Left lung (tissue), 10 donors: ENCODE measurements around the gene ASB16. TPM values are rescaled to one million over a fixed set of nuclear protein-coding genes. Genes with fewer than 3 reads are reported as not detected.
"Not testable (repeated sequence)": the region's sequence is repeated elsewhere in the genome, so short reads cannot be mapped to it uniquely, and the experiment has no call there.

Experiments used
- ATAC-seq: fragments of 200-7000 bp; cut with Tn5 transposase; one replicate; pipeline ENCODE4 v1.9.1; 2020; ENCODE audit warnings: moderate library complexity
- DNase-seq, 4 donors: peaks; one replicate each; pipeline ENCODE4 v3.0.0-alpha.2; 2013 to 2020
- H3K27ac ChIP-seq, 2 donors: fragments of 200-600 bp; sonication (generic) in 1 of 2; one replicate each; pipeline versions ENCODE4 v1.5.0 to v1.8.0; 2020 to 2021
- H3K27me3 ChIP-seq, 2 donors: fragments of 200-600 bp; sonication (generic) in 1 of 2; one replicate each; pipeline versions ENCODE4 v1.5.0 to v1.8.0; 2020 to 2021
- H3K36me3 ChIP-seq, 2 donors: fragments of 200-600 bp; sonication (generic) in 1 of 2; one replicate each; pipeline versions ENCODE4 v1.5.0 to v1.8.0; 2020 to 2021
- H3K4me1 ChIP-seq, 2 donors: fragments of 200-600 bp; one replicate each; pipeline ENCODE4 v1.8.0; 2021
- H3K4me3 ChIP-seq, 2 donors: fragments of 200-600 bp; sonication (generic) in 1 of 2; one replicate each; pipeline versions ENCODE4 v1.5.0 to v1.8.0; 2020 to 2021; ENCODE audit warnings: mild to moderate bottlenecking in 1 of 2
- H3K9me3 ChIP-seq, 2 donors: fragments of 200-600 bp; sonication (generic) in 1 of 2; one replicate each; pipeline versions ENCODE4 v1.5.0 to v1.8.0; 2020 to 2021
- intact Hi-C, 2 donors: fragments of 100-400 bp; cut with DNase I; formaldehyde crosslinking; loops; one replicate each; pipeline versions ENCODE4 v1.11.2 to v1.14.2; 2022
- polyA plus RNA-seq, 6 donors: library from polyadenylated mRNA; unstranded; fragments of 120-200 nt; gene quantifications; one replicate each; pipeline ENCODE4 v1.2.1, GENCODE V29; 2013; ENCODE audit not compliant: insufficient read length in 6 of 6
- total RNA-seq, 2 donors: library from RNA; stranded (reverse); fragmentation: NEBNext Ultra II Directional; extraction: Animal tissue kit (Norgen Biotek cat#: 25700); gene quantifications; one replicate each; pipeline ENCODE4 v1.2.1, GENCODE V29; 2021
- TF ChIP-seq, protein P1 (sequence below), 2 donors: fragments of 200-600 bp; sonication (generic) in 1 of 2; IDR thresholded peaks; one replicate each; pipeline versions ENCODE4 v1.5.0 to v1.8.0; 2021; ENCODE audit warnings: antibody characterized with exemption in 2 of 2
- donor health status: DM: no; HTN: yes; CAD: no.
- donor health status: DM: no; HTN: no; CAD: no.

ASB16 gene
- total and polyA plus RNA-seq, 8 donors = 2.4 to 3.8 (median 3.5) TPM; not detected in 2

DNA sequence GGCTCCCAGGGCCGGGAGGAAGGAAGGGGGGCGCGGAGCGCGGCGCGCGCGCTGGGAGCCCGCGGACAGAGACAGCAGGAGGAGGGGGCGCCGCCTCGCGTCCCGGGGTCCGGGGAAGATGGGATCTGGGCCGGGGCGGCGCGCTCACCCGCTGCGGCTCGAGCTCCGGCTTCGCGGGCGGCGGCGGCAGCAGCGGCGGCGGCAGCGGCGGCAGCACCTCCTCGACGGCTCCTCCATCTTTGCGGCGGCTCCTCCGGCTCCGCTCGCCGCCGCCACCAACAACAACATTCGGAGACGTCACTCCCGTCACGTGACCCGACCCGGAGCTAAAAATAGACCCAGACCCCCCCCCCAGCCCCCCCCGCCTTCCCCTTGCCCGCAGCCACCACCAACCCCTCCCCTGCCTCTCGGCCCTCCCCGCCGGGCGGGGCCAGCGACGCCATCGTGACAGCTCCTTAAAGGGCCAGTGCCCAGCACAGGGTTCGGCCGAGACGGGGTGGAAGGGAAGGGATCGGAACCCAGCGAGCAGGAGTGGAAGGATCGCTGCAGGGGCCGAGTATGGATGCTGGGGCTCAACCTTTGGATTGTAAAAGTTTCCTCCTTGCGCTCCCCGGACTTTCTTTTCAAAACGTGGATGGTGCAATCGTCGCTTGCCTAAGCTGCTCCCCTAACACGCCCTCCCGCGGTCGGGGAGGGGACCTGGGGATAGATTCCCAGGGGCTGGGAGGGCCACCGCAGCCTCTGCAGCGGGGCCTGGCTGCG lies 47.0 kb upstream of the ASB16 start, which contains the start of gene HDAC5:
Gene HDAC5, minus strand, starts transcription at position 286 of the 762 bp plus-strand sequence. CDS start 6,126 bp downstream, outside the sequence.
- no peaks in the 10 kb centered on the region for H3K27me3 ChIP-seq
- peak; percentile 96 to 99 (median 98) for DNase-seq
- H3K4me3 ChIP-seq = peak within 1 kb of the TSS; percentile 98
- no peaks in the 10 kb centered on the region for H3K36me3 ChIP-seq
- H3K27ac ChIP-seq = peak within 1 kb of the TSS; percentile 88 to 94
- intact Hi-C loops = no loop called here
- TF ChIP-seq, protein P1, sequence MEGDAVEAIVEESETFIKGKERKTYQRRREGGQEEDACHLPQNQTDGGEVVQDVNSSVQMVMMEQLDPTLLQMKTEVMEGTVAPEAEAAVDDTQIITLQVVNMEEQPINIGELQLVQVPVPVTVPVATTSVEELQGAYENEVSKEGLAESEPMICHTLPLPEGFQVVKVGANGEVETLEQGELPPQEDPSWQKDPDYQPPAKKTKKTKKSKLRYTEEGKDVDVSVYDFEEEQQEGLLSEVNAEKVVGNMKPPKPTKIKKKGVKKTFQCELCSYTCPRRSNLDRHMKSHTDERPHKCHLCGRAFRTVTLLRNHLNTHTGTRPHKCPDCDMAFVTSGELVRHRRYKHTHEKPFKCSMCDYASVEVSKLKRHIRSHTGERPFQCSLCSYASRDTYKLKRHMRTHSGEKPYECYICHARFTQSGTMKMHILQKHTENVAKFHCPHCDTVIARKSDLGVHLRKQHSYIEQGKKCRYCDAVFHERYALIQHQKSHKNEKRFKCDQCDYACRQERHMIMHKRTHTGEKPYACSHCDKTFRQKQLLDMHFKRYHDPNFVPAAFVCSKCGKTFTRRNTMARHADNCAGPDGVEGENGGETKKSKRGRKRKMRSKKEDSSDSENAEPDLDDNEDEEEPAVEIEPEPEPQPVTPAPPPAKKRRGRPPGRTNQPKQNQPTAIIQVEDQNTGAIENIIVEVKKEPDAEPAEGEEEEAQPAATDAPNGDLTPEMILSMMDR (IDR thresholded peaks at IDR 0.05) = peak; percentile 40 to 59
- H3K9me3 ChIP-seq = no peaks in the 10 kb centered on the region
- ATAC-seq = peak; percentile 98
- peaks cover 5 to 42% of the 10 kb centered on the region in 2 donors for H3K4me1 ChIP-seq

DNA sequence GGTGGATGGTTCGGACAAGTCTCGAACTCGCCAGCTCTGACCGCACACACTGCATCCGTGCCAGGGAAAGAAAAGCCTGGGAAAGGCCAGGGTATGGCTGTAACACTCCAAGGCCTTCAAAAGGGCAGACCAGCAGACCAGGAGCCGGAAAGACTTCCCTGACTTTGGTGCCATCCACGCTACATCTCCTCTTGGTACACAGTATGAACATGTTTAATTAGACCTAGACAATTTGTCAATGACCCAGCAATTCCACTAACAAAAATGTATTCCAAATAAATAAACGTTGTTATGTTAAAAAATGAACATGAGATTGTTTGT lies 46.4 kb upstream of the ASB16 start:
- Histone ChIP-seq H3K36me3 (no peaks in the 10 kb centered on the region), H3K27me3 (no peaks in the 10 kb centered on the region), H3K27ac (peak overlapping the region; percentile 88 to 94), H3K9me3 (no peaks in the 10 kb centered on the region), H3K4me1 (peaks cover 5 to 36% of the 10 kb centered on the region in 2 donors), H3K4me3 (peak overlapping the region; percentile 35 to 98)
- ATAC-seq (no peak), DNase-seq (no peak)
- TF ChIP-seq, protein P1 (IDR thresholded peaks at IDR 0.05) = no peak
- intact Hi-C loops = no loop called here

DNA sequence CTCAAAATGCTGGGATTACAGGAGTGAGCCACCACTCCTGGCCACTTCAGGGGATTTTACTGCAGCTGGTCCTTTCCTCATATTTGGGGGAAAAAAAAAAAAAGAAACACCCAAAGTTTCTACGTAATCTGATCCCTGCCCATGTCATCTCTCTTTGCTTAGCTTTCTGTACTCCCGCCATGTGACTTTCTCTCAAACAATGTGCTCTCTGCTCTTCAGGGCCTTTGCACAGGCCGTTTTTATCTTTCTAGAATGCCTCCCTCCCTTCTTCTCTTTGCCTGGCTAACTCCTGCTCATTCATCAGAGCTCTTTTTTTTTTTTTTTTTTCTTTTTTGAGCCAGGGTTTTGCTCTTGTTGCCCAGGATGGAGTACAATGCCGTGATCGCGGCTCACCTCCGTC lies 42.1 kb upstream of the ASB16 start:
- DNase-seq = no peak
- H3K9me3 ChIP-seq = no peaks in the 10 kb centered on the region
- H3K36me3 ChIP-seq = no peaks in the 10 kb centered on the region
- TF ChIP-seq, protein P1 (IDR thresholded peaks at IDR 0.05) = no peak
- H3K27me3 ChIP-seq = no peaks in the 10 kb centered on the region
- no peak overlapping the region for H3K4me3 ChIP-seq
- H3K27ac ChIP-seq = no peak overlapping the region
- no peak for ATAC-seq
- H3K4me1 ChIP-seq = peaks cover 5 to 9% of the 10 kb centered on the region in 2 donors
- intact Hi-C loops = no loop called here

DNA sequence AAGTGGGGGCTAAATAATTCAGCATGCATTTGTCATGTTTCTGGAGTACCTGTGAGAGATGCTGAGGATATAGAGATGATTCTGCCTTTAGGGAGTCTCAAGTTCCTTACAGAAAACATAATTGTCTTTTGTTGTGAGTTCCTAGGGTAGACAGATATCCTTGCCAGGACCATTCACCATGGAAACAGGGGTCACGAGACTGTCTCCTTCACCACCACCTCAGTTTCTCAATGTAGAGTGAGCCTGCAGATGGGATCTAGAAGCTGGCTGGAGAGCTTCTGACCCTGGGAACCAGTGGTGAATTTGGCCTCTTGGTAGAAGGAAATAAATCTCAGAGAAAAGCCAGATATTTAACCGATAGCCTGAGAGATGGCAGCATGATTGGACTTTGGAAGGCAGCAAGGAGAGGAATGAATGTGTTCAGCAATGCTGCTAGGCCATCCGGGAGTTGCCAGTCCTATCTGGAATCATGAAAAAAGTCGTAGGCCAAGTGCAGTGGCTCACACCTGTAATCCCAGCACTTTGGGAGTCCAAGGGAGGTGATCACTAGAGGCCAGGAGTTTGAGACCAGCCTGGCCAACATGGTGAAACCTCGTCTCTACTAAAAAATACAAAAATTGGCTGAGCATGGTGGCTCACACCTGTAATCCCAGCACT lies 39.7 kb upstream of the ASB16 start:
- ATAC-seq (no peak), DNase-seq (no peak)
- Histone ChIP-seq H3K27me3 (no peaks in the 10 kb centered on the region), H3K9me3 (no peaks in the 10 kb centered on the region), H3K36me3 (no peaks in the 10 kb centered on the region), H3K27ac (no peak overlapping the region), H3K4me3 (no peak overlapping the region), H3K4me1 (no peaks in the 10 kb centered on the region)
- TF ChIP-seq, protein P1 (IDR thresholded peaks at IDR 0.05) = no peak
- intact Hi-C loops = no loop called here

DNA sequence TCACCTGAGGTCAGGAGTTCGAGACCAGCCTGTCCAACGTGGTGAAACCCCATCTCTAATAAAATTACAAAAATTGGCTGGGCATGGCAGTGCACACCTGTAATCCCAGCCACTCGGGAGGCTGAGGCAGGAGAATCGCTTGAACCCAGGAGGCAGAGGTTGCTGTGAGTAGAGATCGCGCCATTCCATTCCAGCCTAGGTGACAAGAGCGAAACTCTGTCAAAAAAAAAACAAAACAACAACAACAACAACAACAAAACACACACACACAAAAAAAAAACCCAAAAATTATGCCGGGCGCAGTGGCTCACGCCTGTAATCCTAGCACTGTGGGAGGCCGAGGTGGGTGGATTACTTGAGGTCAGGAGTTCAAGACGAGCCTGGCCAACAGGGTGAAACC lies 39.1 kb upstream of the ASB16 start:
- H3K27me3 ChIP-seq, H3K4me1 ChIP-seq, DNase-seq, intact Hi-C loops, H3K4me3 ChIP-seq, H3K27ac ChIP-seq, ATAC-seq, H3K36me3 ChIP-seq, H3K9me3 ChIP-seq: not testable (repeated sequence)
